GM21528 (cell line): ENCODE results near the gene ADAM12.

Source experiments
- ATAC-seq: cut with Tn5 transposase; IDR thresholded peaks from one replicate; pipeline ENCODE4 v1.9.1; 2021; ENCODE audit warnings: mild to moderate bottlenecking, moderate library complexity; ENCODE audit not compliant: unreplicated experiment, low FRiP score

The ADAM12 gene

GRCh38 chr10:126331101-126331500 lies 57.2 kb downstream of the ADAM12 start:
- no peak for ATAC-seq

- no peak for ATAC-seq
Observed at GRCh38 chr10:126324826-126325225, 63.5 kb downstream of the ADAM12 start.

DNA sequence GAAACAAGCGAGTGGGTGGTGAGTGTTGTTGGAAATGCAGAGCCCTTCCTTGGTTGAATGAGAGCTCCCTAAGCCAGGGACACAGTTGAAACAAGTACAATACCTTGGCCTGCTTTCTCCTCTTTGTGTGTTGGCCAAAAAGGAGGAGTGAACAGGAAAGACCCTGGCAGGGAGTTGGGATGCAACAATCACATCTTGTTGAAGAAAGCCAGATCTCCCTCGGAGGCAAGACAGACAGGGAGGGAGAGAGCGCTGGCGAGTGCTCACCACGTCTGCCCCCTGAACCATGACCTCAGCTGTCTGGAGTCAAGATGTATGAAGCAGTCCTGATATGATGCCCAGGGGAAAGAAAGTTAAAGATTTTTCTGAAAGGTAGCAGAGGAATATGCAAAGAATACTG lies 66.8 kb downstream of the ADAM12 start:
- no peak for ATAC-seq

- ATAC-seq: no peak
Observed at GRCh38 chr10:126317751-126318150, 70.5 kb downstream of the ADAM12 start.

DNA sequence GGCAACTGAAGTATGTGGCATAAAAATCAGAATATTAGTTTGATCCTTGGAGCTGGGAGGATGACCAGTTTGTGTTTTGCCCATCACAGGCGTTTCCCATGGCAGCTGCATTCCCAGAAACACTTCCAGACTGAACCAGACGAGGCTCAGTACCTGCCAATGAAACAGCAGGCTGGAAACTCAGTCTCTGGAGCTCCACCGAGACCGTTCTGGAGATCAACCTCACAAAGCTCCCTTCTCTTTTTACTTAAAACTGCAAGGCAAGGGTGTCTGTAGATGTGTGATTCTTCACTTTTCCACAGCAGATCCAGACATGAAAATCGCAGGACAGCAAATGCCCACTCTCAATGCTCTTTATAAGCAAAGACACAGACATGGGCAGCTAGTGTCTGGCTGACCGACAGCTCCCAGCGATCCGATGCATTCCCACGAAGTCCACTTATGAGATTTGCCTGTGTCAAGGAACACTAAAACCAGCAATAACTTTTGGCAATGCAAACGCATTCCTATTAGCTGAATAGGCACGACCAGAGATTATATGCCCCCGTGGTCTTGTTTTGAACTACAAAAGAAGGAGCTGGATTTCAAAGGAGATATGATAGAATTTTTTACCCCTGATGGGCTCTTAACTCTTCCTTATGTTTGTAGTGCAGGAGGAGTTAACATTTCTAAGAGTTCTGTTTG lies 72.6 kb downstream of the ADAM12 start:
- ATAC-seq: no peak

GRCh38 chr10:126314863-126315493 lies 73.3 kb downstream of the ADAM12 start:
- no peak for ATAC-seq

- ATAC-seq: no peak
Observed at GRCh38 chr10:126312167-126312566, 76.1 kb downstream of the ADAM12 start.

DNA sequence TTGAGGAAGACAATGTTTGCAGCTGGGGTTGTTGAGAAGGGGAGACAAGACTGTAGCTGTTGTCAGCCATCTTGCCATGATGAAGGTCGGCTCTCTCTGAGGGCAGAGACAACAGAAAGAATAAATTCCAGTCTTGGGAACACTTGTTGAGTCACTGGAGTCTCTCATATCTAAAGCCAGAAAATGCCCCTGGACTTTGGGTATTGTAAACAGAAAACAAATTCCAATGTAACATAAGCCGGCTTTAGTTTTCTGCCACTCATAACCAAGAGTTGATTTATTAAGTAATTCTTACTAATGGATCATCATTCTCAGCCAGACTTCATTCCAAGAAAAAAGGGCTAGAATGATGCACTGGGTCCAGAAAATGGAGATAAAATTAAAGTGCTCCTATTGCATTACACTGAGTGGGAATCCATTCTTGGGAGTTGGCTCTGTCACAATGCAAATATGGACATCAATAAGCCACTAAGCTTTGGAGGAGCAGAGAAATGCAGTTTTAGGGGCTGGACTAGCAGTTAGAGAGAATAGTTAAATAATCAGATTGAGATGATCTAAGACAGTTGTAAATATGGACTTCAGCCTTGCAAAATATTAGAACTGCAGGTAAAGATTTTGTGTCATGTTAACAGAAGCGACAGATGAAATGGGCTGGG lies 78.9 kb downstream of the ADAM12 start:
- ATAC-seq: no peak

DNA sequence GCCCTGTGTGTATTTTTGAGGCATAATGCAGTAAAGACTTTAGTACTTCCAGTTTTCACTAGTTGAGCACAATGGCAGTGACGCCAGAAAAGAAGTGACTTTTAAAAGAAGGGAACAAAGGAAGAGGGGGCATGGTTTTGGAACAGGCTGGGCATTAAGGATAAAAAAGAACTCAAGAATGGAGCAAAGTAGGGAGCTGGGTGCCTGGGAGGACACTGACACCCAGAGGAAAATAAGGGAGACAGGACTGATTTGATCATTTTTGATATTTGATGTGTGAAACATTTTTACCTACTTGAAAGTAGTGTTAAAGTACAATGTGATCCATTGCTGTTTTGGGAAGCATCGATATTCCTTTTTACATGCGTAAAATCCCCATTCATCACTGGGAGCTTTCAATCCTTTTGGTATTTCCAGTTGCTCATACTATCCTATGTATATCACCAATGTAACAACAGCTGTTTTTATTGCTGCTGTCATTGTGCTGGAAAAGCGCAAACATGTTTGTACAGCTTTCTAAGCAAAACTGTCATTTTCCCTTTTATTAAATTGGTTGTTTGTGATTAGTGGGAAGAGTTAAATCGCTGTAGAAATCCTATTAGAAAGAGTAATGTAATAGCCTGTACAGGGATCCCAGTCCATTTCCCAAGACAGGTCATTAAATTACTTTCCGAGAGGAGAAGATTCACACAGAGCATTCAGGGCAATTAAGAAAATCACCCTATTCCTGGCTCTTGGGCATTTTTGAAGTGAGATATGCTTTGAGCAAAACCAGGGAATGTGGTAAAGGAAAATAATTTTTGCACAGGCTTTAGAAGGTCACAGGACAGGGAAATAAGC lies 85.2 kb downstream of the ADAM12 start:
- no peak for ATAC-seq

GRCh38 chr10:126302476-126302756 lies 85.9 kb downstream of the ADAM12 start:
- ATAC-seq: no peak

- ATAC-seq: no peak
Observed at GRCh38 chr10:126301701-126302475, 86.4 kb downstream of the ADAM12 start.

DNA sequence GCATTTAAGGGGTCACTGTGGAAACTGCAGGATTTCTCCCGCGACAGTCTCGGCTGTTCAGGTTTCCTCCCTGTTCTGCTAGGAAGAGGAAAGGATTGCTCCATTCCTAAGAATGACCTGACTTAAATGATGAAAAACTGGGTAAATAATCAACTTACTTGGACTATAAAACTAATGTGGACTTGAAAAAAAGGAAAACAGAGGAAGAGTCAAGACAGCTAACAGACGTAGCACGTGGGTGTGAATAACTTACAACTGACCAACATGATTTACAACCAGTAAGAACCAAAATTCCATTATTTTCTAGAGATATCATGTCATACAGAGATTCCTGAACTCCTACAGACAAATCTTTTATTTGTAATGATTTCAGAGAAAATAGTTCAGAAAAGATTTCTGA lies 93.8 kb downstream of the ADAM12 start:
- no peak for ATAC-seq

GRCh38 chr10:126290232-126290631 lies 98.0 kb downstream of the ADAM12 start:
- no peak for ATAC-seq

DNA sequence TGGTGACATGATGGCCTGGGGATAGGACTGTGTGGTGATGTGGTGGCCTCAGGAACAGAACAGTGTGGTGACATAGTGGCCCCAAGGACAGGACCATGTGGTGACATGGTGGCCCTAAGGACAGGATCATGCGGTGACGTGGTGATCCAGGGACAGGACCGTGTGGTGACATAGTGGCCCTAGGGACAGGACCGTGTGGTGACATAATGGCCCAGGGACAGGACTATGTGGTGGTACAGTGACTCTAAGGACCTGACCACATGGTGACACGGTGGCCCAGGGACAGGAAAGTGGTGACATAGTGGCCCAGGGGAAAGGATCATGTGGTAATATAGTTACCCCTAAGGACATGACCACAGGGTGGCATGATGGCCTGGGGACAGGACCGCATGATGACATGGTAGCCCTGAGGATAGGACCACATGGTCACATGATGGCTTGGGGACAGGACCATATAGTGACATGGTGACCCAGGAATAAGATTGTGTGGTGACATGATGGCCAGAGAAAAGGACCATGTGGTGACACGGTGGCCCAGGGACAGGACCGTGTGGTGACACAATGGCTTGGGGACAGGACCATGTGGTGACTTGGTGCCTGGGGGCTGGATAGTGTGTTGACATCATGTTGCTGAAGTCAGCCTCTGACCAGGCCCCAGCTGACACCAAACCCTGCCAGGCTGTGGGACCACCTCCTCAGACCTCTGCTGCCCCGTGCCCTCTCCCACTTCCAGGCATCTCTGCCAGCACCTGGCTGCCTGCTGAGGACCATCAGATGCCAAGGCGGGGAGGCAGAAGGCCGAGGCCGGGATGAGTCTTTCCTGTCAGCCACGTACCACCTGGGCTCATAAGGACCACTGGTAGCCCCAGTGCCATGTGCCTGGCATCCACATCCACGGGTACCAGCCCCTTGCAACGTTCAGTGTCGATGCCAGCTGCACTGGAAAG lies 99.5 kb downstream of the ADAM12 start:
- no peak for ATAC-seq

GRCh38 chr10:126286256-126286780 lies 102.0 kb downstream of the ADAM12 start:
- no peak for ATAC-seq

DNA sequence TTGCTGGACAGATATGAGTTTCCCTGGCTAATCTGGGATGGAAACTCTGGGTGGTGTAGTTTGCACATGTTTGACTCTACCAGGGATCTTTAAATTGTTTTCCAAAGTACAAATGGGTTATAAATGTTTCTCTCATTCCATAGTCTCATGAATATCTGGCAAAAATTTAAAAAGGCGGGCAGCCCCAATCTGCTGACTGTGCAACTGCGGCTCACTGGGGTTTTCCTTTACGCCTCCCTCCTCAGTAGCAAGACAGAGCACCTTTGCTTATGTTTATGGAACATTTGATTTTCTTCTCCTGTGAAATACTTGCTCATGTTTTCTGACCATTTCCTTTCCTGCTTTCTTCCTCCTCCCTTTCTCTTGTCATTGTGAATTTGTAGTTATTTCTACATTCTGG lies 105.0 kb downstream of the ADAM12 start:
- no peak for ATAC-seq

- ATAC-seq: no peak
Observed at GRCh38 chr10:126278851-126279250, 109.4 kb downstream of the ADAM12 start.

GRCh38 chr10:126277181-126277580 lies 111.1 kb downstream of the ADAM12 start:
- no peak for ATAC-seq

- ATAC-seq: no peak
Observed at GRCh38 chr10:126272526-126272925, 115.8 kb downstream of the ADAM12 start.
